Astrocyte of the spinal cord (primary cell): ENCODE results near the gene FADD.

Experiments used
- DNase-seq: peaks from one replicate; pipeline ENCODE4 v3.0.0; 2011; ENCODE audit warnings: low read depth, low spot score
- H3K4me3 ChIP-seq: 2 replicates; pipeline ENCODE4 v1.5.1; 2011; ENCODE audit warnings: low read depth, mild to moderate bottlenecking, low read length, moderate library complexity
- CTCF ChIP-seq: IDR thresholded peaks from 2 replicates; pipeline ENCODE4 v1.5.1; 2012; ENCODE audit warnings: low read depth, mild to moderate bottlenecking, low read length, inconsistent platforms
- in situ Hi-C: cut with HindIII; loops from 2 replicates; pipeline ENCODE4 v1.10.0; 2017; ENCODE audit warnings: low sequenced_read_pairs

FADD gene

GRCh38 chr11:70203751-70204465 lies 812 bp downstream of the FADD start:
- in situ Hi-C loops = no loop called here
- no peak for TF ChIP-seq CTCF
- H3K4me3 ChIP-seq = peak overlapping the region; percentile 71
- peak; percentile 89 for DNase-seq

- TF ChIP-seq CTCF = no peak
- in situ Hi-C loops = no loop called here
- no peak for DNase-seq
- H3K4me3 ChIP-seq = peak overlapping the region; percentile 71
These were observed 1.3 kb downstream of the FADD start for GRCh38 chr11:70204466-70204799.

- no peak for TF ChIP-seq CTCF
- peak overlapping the region; percentile 71 for H3K4me3 ChIP-seq
- no peak for DNase-seq
- in situ Hi-C loops = no loop called here
These were observed 2.1 kb downstream of the FADD start for GRCh38 chr11:70205049-70205725.

- DNase-seq = no peak
- no peak for TF ChIP-seq CTCF
- H3K4me3 ChIP-seq = no peak overlapping the region
- in situ Hi-C loops = no loop called here
These were observed 2.7 kb downstream of the FADD start for GRCh38 chr11:70205766-70206165.

GRCh38 chr11:70206226-70206981 lies 3.3 kb downstream of the FADD start:
- in situ Hi-C loops = no loop called here
- DNase-seq = no peak
- no peak for TF ChIP-seq CTCF

GRCh38 chr11:70206982-70207376 lies 3.9 kb downstream of the FADD start:
- in situ Hi-C loops = no loop called here

More at GRCh38 chr11:70206226-70206981, 3.3 kb downstream of the FADD start:
- no peak overlapping the region for H3K4me3 ChIP-seq

More at GRCh38 chr11:70206982-70207376, 3.9 kb downstream of the FADD start:
- DNase-seq = no peak
- no peak overlapping the region for H3K4me3 ChIP-seq
- no peak for TF ChIP-seq CTCF
